DND-41 (cell line): ENCODE results near the gene CASQ1.

Experiments used
- ATAC-seq: fragments of 200-7000 bp; cut with Tn5 transposase; 3 replicates; pipeline ENCODE4 v1.9.1; 2021; ENCODE audit warnings: low read depth; ENCODE audit not compliant: insufficient read depth
- DNase-seq: peaks from one replicate; pipeline ENCODE4 v3.0.0-alpha.2; 2020
- H2AFZ ChIP-seq: 2 replicates; pipeline ENCODE4 v1.6.0; 2012; ENCODE audit warnings: low read depth, low read length
- H3K27ac ChIP-seq: 2 replicates; pipeline ENCODE4 v1.5.1; 2012; ENCODE audit warnings: low read length, inconsistent platforms
- H3K27me3 ChIP-seq: fragments of 200-600 bp; sonication (generic); 2 replicates; pipeline ENCODE4 v1.6.0; 2012; ENCODE audit warnings: low read length, mild to moderate bottlenecking, inconsistent platforms; ENCODE audit not compliant: insufficient read depth, poor library complexity
- H3K36me3 ChIP-seq: 2 replicates; pipeline ENCODE4 v1.5.1; 2012; ENCODE audit warnings: low read length, inconsistent platforms; ENCODE audit not compliant: insufficient read depth
- H3K4me1 ChIP-seq: 2 replicates; pipeline ENCODE4 v1.5.1; 2012; ENCODE audit warnings: mild to moderate bottlenecking, low read length; ENCODE audit not compliant: insufficient read depth
- H3K4me2 ChIP-seq: 2 replicates; pipeline ENCODE4 v1.6.0; 2012; ENCODE audit warnings: mild to moderate bottlenecking, moderate library complexity, low read length, inconsistent platforms; ENCODE audit not compliant: insufficient read depth
- H3K4me3 ChIP-seq, 2 experiments: fragments of 200-600 bp in 1 of 2; shearing (Covaris generic) in 1 of 2; 2 replicates each; pipeline ENCODE4 v1.5.1; 2012 to 2016; ENCODE audit warnings: inconsistent platforms in 2 of 2, low read length in 2 of 2, mild to moderate bottlenecking in 2 of 2, low read depth in 1 of 2, moderate library complexity in 1 of 2
- H3K79me2 ChIP-seq: 2 replicates; pipeline ENCODE4 v1.6.0; 2012; ENCODE audit warnings: low read length, inconsistent platforms; ENCODE audit not compliant: insufficient read depth
- H3K9ac ChIP-seq: 2 replicates; pipeline ENCODE4 v1.6.0; 2012; ENCODE audit warnings: low read depth, mild to moderate bottlenecking, inconsistent platforms, low read length, moderate library complexity
- H3K9me3 ChIP-seq: 2 replicates; pipeline ENCODE4 v1.5.1; 2012; ENCODE audit warnings: low read length, moderate library complexity, mild to moderate bottlenecking, inconsistent platforms; ENCODE audit not compliant: insufficient read depth, severe bottlenecking
- H4K20me1 ChIP-seq: 2 replicates; pipeline ENCODE4 v1.6.0; 2012; ENCODE audit warnings: low read length; ENCODE audit not compliant: insufficient read depth
- EZH2 ChIP-seq: IDR thresholded peaks from 3 replicates; pipeline ENCODE4 v1.6.1; 2012; ENCODE audit warnings: borderline replicate concordance, low read depth, mild to moderate bottlenecking, moderate library complexity, low read length, inconsistent platforms; ENCODE audit not compliant: severe bottlenecking
- TF ChIP-seq, protein P1 (sequence below): IDR thresholded peaks from 2 replicates; pipeline ENCODE4 v1.5.1; 2012; ENCODE audit warnings: borderline replicate concordance, low read length, moderate library complexity, mild to moderate bottlenecking; ENCODE audit not compliant: poor library complexity, severe bottlenecking; ENCODE audit errors: extremely low read depth

The CASQ1 gene

GRCh38 chr1:160239582-160240299 is 49.4 kb downstream of the CASQ1 start:
- no peak for ATAC-seq
- peaks cover 91% of the 10 kb centered on the region for H3K36me3 ChIP-seq

DNA sequence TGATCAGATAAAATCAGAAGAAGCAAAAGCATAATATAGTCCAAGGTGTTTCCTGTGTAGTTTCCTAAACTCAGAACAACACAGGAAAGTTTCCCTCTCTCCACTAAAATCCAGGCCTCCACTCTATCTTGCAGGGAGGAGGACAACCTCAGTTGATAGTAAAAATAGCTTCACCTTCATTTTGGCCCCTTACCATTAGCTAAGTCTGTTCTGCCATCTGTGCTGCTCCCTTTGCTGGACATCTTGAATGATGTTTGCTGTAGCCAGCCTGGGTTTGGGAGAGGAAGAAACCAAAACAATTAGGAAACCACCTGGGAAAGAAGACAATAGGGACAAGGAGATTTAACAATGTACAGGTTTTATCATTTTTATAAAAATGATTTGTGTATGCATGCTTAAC is 53.4 kb downstream of the CASQ1 start:
- Histone ChIP-seq H3K9me3 (no peaks in the 10 kb centered on the region), H3K4me1 (no peaks in the 10 kb centered on the region; the same call in 1 of the 2 replicates), H3K27ac (no peak overlapping the region), H3K4me2 (no peak overlapping the region), H3K36me3 (peaks cover 62% of the 10 kb centered on the region), H3K4me3 (no peak overlapping the region), H3K9ac (no peak overlapping the region), H3K79me2 (peaks cover 53% of the 10 kb centered on the region), H3K27me3 (no peaks in the 10 kb centered on the region), H2AFZ (no peak overlapping the region), H4K20me1 (peaks cover 14% of the 10 kb centered on the region)
- TF ChIP-seq, protein P1, sequence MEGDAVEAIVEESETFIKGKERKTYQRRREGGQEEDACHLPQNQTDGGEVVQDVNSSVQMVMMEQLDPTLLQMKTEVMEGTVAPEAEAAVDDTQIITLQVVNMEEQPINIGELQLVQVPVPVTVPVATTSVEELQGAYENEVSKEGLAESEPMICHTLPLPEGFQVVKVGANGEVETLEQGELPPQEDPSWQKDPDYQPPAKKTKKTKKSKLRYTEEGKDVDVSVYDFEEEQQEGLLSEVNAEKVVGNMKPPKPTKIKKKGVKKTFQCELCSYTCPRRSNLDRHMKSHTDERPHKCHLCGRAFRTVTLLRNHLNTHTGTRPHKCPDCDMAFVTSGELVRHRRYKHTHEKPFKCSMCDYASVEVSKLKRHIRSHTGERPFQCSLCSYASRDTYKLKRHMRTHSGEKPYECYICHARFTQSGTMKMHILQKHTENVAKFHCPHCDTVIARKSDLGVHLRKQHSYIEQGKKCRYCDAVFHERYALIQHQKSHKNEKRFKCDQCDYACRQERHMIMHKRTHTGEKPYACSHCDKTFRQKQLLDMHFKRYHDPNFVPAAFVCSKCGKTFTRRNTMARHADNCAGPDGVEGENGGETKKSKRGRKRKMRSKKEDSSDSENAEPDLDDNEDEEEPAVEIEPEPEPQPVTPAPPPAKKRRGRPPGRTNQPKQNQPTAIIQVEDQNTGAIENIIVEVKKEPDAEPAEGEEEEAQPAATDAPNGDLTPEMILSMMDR: no peak
- TF ChIP-seq EZH2: no peak
- no peak for DNase-seq
- no peak for ATAC-seq

More at GRCh38 chr1:160239582-160240299, 49.4 kb downstream of the CASQ1 start:
- no peak overlapping the region for H3K4me2 ChIP-seq
- no peak for TF ChIP-seq EZH2
- TF ChIP-seq, protein P1: no peak
- H3K27ac ChIP-seq: no peak overlapping the region
- H3K9ac ChIP-seq: no peak overlapping the region
- H3K79me2 ChIP-seq: peaks cover 16% of the 10 kb centered on the region
- H4K20me1 ChIP-seq: peaks cover 7% of the 10 kb centered on the region; the same call in 1 of the 2 replicates
- no peak overlapping the region for H3K4me3 ChIP-seq
- no peak for DNase-seq
- no peaks in the 10 kb centered on the region for H3K9me3 ChIP-seq
- H3K27me3 ChIP-seq: no peaks in the 10 kb centered on the region
- H3K4me1 ChIP-seq: no peaks in the 10 kb centered on the region
- no peak overlapping the region for H2AFZ ChIP-seq

- H4K20me1 ChIP-seq: peaks cover 14% of the 10 kb centered on the region
- H2AFZ ChIP-seq: no peak overlapping the region
- H3K4me1 ChIP-seq: no peaks in the 10 kb centered on the region; the same call in 1 of the 2 replicates
- no peak overlapping the region for H3K4me2 ChIP-seq
- H3K9ac ChIP-seq: no peak overlapping the region
- ATAC-seq: no peak
- H3K4me3 ChIP-seq: no peak overlapping the region
- no peaks in the 10 kb centered on the region for H3K9me3 ChIP-seq
- H3K79me2 ChIP-seq: peaks cover 58% of the 10 kb centered on the region
- DNase-seq: no peak
- peaks cover 57% of the 10 kb centered on the region for H3K36me3 ChIP-seq
- no peaks in the 10 kb centered on the region for H3K27me3 ChIP-seq
- no peak overlapping the region for H3K27ac ChIP-seq
- TF ChIP-seq, protein P1: no peak
- no peak for TF ChIP-seq EZH2
Measured at GRCh38 chr1:160244209-160244608, 53.8 kb downstream of the CASQ1 start.
